Spleen (tissue), 7 donors: ENCODE results near the gene MTX2.

ENCODE experiments used
- CTCF ChIP-seq, 11 experiments: fragments of 200-600 bp in 7 of 11; fragments of 450-650 bp in 4 of 11; sonication (generic) in 4 of 11; IDR thresholded peaks in 8 of 11; conservative IDR thresholded peaks in 3 of 11; 1 replicate in 7 of 11; 2 replicates in 4 of 11; pipeline versions ENCODE4 v1.4.0 to v1.8.0; 2016 to 2021; ENCODE audit warnings: antibody characterized with exemption in 11 of 11, inconsistent platforms in 4 of 11, mild to moderate bottlenecking in 1 of 11
- POLR2A ChIP-seq, 3 donors: fragments of 450-650 bp; IDR thresholded peaks; one replicate each; pipeline ENCODE4 v1.5.1; 2017; ENCODE audit warnings: antibody characterized with exemption in 3 of 3, mild to moderate bottlenecking in 1 of 3
- POLR2AphosphoS5 ChIP-seq, 3 donors: sonication (generic); formaldehyde crosslinking; IDR thresholded peaks; one replicate each; pipeline ENCODE4 v1.5.1; 2017; ENCODE audit warnings: antibody characterized with exemption in 3 of 3
- donor health status: DM: no; HTN: no; CAD: no; lungs with moderate emphysema.
- donor health status: DM: no; HTN: no; CAD: no.
- donor health status: DM: no; HTN: no; CAD: no.

GRCh38 chr2:176330612-176331011, 61.4 kb downstream of the MTX2 start:
- TF ChIP-seq CTCF (IDR thresholded peaks at IDR 0.05 in 8 of 11, conservative IDR thresholded peaks at IDR 0.05 in 3 of 11) (no peak), POLR2AphosphoS5 (IDR thresholded peaks at IDR 0.05) (no peak), POLR2A (IDR thresholded peaks at IDR 0.05) (no peak)
